Lung (tissue), 12 donors: ENCODE measurements around the gene E2F2. TPM values are rescaled to one million over a fixed set of nuclear protein-coding genes. Genes with fewer than 3 reads are reported as not detected.
"Not testable (repeated sequence)": the region's sequence is repeated elsewhere in the genome, so short reads cannot be mapped to it uniquely, and the experiment has no call there.

Experiments used
- ATAC-seq: fragments of 200-7000 bp; cut with Tn5 transposase; one replicate; pipeline ENCODE4 v1.9.1; 2020; ENCODE audit warnings: moderate number of reproducible peaks; ENCODE audit not compliant: insufficient read depth, low FRiP score
- DNase-seq, 3 donors: peaks; one replicate each; pipeline ENCODE4 v3.0.0-alpha.2; 2013 to 2017
- H3K27ac ChIP-seq, 2 donors: one replicate each; pipeline ENCODE4 v1.5.1; 2013; ENCODE audit warnings: mild to moderate bottlenecking in 2 of 2, moderate library complexity in 2 of 2, control low read depth in 1 of 2, inconsistent platforms in 1 of 2, low read depth in 1 of 2, low read length in 1 of 2
- H3K27me3 ChIP-seq, 3 donors: one replicate each; pipeline ENCODE4 v1.5.1; 2013; ENCODE audit warnings: low read length in 2 of 3; ENCODE audit not compliant: control insufficient read depth in 3 of 3, insufficient read depth in 3 of 3
- H3K36me3 ChIP-seq, 4 donors: one replicate each; pipeline ENCODE4 v1.5.1; 2013; ENCODE audit warnings: low read length in 4 of 4, mild to moderate bottlenecking in 1 of 4, moderate library complexity in 1 of 4; ENCODE audit not compliant: control insufficient read depth in 4 of 4, insufficient read depth in 4 of 4
- H3K4me1 ChIP-seq, 5 donors: one replicate each; pipeline ENCODE4 v1.5.1; 2013; ENCODE audit warnings: low read length in 5 of 5, mild to moderate bottlenecking in 2 of 5, moderate library complexity in 1 of 5; ENCODE audit not compliant: control insufficient read depth in 5 of 5, insufficient read depth in 5 of 5
- H3K4me3 ChIP-seq: one replicate; pipeline ENCODE4 v1.5.1; 2013; ENCODE audit warnings: mild to moderate bottlenecking, control low read depth, moderate library complexity
- H3K9ac ChIP-seq, 2 donors: one replicate each; pipeline ENCODE4 v1.5.1; 2013; ENCODE audit warnings: low read length in 2 of 2, control low read depth in 1 of 2; ENCODE audit not compliant: insufficient read depth in 1 of 2
- H3K9me3 ChIP-seq, 4 donors: one replicate each; pipeline ENCODE4 v1.5.1; 2013; ENCODE audit warnings: low read length in 3 of 4, mild to moderate bottlenecking in 1 of 4, moderate library complexity in 1 of 4; ENCODE audit not compliant: control insufficient read depth in 4 of 4, insufficient read depth in 3 of 4
- CTCF ChIP-seq: IDR thresholded peaks from 2 replicates; pipeline ENCODE4 v1.5.1; 2012; ENCODE audit warnings: mild to moderate bottlenecking; ENCODE audit errors: control extremely low read depth, extremely low read depth
- WGBS, 2 donors: extraction: QIAGEN DNeasy Blood & Tissue Kit; methylation state at CpG; one replicate each; pipeline ENCODE4 v1.1.7; 2013; 5-methylcytosine and 5-hydroxymethylcytosine counted together
- polyA plus RNA-seq, 2 donors: library from polyadenylated mRNA; stranded (reverse); fragments of 200-250 nt; gene quantifications; one replicate each; pipeline ENCODE4 v1.2.1, GENCODE V29; 2013
- total RNA-seq, 2 donors: library from RNA; depleted of rRNA in 1 of 2; stranded (reverse); fragments of >200 nt in 1 of 2; gene quantifications; one replicate each; pipeline ENCODE4 v1.2.1, GENCODE V29; 2014 to 2021
- donor health status: control.
- donor health status: control.
- donor health status: Bipolar disorder and iron deficiency.
- donor health status: healthy.
- donor health status: DM: yes; HTN: yes; CAD: no.

E2F2 gene
- total and polyA plus RNA-seq, 4 donors: 0.83 to 4.9 (median 1.5) TPM

- H3K4me1 ChIP-seq: no peaks in the 10 kb centered on the region
- no peaks in the 10 kb centered on the region for H3K9me3 ChIP-seq
- no peak for ATAC-seq
- H3K9ac ChIP-seq: no peak overlapping the region
- H3K27me3 ChIP-seq: no peaks in the 10 kb centered on the region
- whole genome bisulfite sequencing, 2 donors: 75 to 77% methylated on average over 7 of the region's 7 CpGs
- no peak overlapping the region for H3K27ac ChIP-seq
- no peak overlapping the region for H3K4me3 ChIP-seq
- DNase-seq: no peak
- H3K36me3 ChIP-seq: no peaks in the 10 kb centered on the region
- TF ChIP-seq CTCF: no peak
Observed at GRCh38 chr1:23496490-23497181, 34.4 kb downstream of the E2F2 start.

- ATAC-seq, H3K9ac ChIP-seq, H3K4me3 ChIP-seq, H3K27ac ChIP-seq, H3K9me3 ChIP-seq, DNase-seq, H3K27me3 ChIP-seq, H3K4me1 ChIP-seq, H3K36me3 ChIP-seq: not testable (repeated sequence)
- 74 to 89% methylated on average over 6 of the region's 6 CpGs for WGBS, 2 donors
Observed at GRCh38 chr1:23494836-23495235, 36.2 kb downstream of the E2F2 start.

- H3K36me3 ChIP-seq, DNase-seq, H3K9ac ChIP-seq, H3K27ac ChIP-seq, H3K4me3 ChIP-seq, H3K9me3 ChIP-seq, H3K27me3 ChIP-seq, H3K4me1 ChIP-seq, ATAC-seq: not testable (repeated sequence)
- 90 to 91% methylated on average over 6 of the region's 6 CpGs for WGBS, 2 donors
Observed at GRCh38 chr1:23492776-23493175, 38.3 kb downstream of the E2F2 start.

GRCh38 chr1:23492132-23492720 is 38.8 kb downstream of the E2F2 start:
- 94 to 98% methylated on average over 3 of the region's 3 CpGs for WGBS, 2 donors
- no peak overlapping the region for H3K27ac ChIP-seq
- no peak overlapping the region for H3K4me3 ChIP-seq
- ATAC-seq: no peak
- no peaks in the 10 kb centered on the region for H3K27me3 ChIP-seq
- H3K9ac ChIP-seq: no peak overlapping the region
- no peak for TF ChIP-seq CTCF
- no peak for DNase-seq
- H3K36me3 ChIP-seq: no peaks in the 10 kb centered on the region
- peaks cover 0 to 5% (median 0%) of the 10 kb centered on the region in 5 donors for H3K4me1 ChIP-seq
- no peaks in the 10 kb centered on the region for H3K9me3 ChIP-seq
